GM19467 (cell line): ENCODE measurements around the gene ACIN1.
A peak's percentile ranks its signal among the peaks of the same experiment; 100 is the strongest.
"Not testable (repeated sequence)": the region's sequence is repeated elsewhere in the genome, so short reads cannot be mapped to it uniquely, and the experiment has no call there.

Experiments
- ATAC-seq: cut with Tn5 transposase; IDR thresholded peaks from one replicate; pipeline ENCODE4 v1.9.1; 2021; ENCODE audit warnings: mild to moderate bottlenecking, moderate library complexity; ENCODE audit not compliant: unreplicated experiment

ACIN1 gene

DNA sequence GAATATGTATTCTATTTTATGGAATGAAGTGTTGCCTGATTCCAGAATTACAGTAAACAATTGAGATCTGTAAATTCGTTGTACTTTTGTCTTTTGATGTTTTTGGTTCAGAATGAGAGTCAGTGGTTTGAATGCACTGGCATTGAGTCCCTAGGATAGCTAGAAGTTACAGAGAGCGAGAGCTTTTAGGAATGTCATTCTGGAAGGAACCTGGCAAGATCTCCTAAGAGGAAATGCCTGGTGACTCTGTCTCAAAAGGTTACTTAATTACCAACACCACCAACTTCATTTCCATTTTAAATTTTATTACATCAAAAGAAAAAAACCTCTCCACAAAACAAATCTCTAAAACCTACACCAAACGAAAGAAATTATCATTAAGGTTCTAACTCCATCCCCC is 30.1 kb upstream of the ACIN1 start:
- no peak for ATAC-seq

DNA sequence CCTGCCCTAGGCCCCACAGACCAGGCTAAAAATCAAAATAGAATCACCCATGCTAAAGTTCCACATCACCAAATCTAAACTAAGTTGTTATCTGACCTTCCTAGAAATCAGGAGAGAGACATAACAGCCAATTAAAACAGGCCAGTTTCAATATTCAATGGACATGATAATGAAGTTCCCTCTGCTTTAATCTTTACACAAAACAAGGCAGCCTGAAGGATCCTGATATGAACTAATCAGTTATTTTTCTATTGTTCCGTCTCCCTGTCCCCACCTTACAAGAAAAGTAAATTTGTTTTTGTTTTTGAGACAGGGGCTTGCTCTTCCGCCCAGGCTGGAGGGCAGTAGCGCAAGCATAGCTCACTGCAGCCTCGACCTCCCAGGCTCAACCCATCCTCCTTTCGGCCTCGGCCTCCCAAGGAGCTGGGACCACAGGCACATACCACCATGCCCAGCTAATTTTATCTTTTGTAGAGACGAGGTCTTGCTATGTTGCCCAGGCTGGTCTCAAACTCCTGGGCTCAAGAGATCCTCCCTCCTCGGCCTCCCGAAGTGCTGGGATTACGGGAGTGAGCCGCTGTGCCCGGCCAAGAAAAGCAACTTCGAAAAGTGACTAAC is 29.5 kb upstream of the ACIN1 start:
- no peak for ATAC-seq

DNA sequence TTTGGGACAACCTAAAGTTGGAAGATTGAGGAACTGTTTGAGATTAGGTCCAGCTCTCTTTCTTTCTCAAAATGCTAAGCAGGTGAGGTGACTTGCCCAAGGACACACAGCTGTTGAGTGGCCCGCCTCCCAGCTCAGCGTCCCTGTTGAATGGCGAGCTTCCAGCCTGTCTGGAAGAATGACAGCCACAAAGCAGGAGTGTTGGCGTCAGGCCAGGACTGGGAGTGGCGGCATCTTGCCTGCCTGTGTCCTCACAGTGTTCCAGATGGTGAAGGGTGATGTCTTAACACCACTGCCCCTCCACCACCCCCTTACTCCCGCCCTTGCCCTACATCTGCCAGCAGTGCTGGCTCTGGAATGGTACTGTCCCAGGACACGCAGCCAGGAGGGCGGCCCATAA is 28.5 kb upstream of the ACIN1 start:
- no peak for ATAC-seq

DNA sequence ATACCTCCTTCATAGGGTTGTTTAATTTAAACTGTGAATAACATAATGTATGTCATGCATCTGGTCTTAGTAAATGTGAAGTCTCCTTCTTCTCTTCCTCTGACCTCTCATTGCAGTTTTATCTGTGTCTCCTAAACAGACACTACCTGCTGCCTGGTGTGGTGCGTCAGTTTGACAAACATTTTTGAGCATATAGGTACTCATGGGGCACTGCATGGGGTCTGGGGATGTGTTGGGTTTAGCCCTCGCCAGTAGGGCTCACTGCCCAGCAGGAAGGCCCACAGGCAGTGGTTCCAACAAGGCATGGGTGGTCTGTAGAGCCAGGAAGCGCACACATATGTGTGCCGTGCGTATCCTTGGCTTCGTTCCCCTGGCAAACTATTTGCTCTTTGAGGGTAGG is 27.1 kb upstream of the ACIN1 start:
- ATAC-seq, result no peak

DNA sequence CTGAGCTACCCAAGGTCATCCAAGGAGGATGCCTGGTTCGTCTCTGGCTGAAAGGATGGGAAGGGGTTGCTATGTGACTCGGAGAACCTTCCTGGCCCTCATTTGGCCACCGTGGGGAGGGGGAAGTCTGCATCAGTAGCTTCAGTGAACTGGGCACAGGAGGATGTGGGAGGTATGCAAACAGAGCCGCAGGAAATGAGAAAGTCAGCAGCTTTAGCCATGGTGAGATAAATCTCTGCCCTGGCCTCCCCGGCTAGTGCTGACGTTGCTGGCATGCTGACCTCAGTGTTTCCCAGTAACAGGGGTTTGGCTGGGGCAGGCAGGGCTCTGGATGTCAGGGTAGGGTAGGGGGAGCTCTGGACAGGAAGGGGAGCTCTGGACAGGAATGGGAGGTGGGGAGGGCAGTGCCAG is 26.4 kb upstream of the ACIN1 start:
- peak; percentile 30 for ATAC-seq

DNA sequence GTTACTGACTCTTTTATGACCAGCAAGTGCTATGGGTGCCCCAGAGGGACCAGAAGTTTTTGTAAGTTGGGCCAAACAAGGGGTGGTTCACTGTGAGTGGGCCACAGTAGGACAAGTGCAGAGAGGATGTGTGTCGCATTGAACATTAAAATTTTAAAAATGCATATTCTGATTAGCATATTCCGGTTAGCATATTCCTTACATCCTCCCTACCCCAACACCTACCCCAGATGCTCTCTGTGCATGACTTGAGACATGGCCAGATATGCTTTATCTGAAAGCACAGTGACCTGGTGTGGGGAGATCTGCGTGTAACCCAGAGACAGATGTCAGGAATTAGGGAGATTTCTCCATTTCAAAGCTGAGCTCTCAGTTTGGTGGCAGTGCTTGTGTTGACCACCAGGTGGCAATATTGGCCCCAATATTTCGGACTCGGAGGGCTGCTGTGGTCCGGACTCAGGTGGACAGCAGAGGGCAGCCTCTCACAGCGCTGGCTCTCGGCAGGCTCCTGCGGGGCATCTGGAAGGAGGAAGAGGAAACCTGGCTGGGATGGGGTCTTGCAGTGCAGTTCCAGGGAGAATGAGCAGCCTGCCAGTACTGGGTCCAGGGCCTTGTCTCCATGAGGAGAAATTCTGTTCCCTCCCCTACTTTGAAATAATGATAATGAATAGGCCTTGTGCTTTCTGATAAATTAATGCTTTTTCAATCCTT is 25.8 kb upstream of the ACIN1 start:
- peak; percentile 59 for ATAC-seq

DNA sequence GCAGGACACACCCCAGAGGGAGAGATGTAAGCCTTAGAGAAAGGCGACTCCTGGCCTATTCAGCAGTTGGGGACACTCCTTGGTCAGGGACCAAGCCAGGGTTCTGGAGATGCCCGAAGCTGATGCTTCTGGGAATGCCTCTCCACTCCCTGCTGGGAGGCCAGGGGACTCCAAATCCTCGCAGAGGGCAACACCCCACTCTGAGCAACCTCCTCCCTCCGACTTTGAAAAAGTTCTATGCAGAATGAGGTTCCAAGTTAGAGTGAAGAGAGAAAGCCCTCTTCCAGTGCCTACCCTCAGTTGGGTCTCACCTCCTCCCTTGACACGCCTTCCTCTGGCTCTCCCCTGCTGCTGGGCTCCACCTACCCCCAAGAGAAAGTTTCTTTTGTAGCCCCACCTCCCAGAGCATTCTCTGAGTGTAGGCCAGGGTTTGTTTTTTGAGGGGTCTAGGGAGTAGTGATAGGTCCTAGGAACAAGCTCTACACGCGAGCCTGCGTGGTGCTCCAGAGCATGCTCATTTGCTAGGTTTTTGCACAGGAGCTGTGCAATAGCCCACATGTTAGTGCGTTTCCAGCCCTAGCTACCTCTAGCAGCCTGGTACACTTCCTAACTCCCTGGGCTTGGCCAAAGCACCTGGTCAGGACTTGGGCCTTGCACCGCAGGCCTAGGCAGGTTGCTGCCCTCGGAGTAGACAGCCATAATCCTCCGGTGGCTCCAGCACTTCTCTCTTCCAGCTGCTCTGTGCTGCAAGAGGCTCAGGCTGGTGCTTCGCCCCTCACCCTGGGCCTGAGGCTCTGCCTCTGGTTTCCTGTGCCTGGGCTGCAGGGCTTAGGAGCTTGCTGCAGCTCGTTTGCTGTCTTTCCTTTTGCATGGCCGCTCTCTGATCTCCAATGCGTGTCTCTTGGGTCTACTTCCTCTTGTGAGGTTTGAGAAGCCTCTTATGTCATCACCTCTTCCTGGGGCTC is 24.7 kb upstream of the ACIN1 start:
- ATAC-seq, result no peak

DNA sequence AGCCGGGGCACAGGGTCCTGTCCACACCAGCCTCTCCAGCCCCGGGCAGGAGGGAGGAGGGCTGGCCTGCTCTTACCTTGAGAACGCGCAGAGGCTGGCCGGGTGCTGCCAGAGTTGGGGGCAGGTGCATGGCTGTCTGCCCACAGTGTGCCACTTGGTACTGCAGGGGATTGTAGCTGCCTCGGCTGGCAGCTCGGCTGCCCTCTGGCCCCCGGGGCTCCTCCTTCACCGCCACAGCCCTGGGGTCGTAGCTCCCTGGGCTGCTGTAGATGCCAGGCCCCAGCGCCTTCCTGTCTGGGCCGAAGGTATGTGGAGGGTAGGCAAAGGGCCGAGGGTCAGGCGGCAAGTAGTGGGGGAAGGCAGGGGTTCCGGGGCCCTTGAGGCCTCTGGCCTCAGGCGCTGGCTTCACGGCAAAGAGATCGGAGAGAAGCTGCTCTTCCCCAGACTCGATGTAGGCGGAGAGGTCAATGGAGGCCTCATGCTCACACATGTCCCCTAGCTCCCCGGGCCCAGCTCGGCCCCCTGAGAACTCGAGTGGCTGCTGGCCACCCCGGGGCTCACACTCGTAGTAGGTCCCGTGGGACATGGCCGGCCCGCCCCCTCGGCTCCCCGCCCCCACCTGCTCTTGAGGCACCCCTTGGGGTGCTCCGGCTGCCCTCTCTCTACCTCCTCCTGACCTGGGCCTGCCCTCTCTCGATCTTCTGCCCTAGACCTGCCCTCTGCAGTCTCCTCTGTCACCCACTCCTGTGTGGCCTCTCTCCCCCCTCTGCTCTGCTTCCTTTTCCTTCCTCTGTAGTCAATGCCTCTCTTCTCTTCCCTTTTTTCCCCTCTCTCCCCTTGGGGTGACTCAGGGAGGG is 23.8 kb upstream of the ACIN1 start, which contains the start of gene CEBPE:
TSS of gene CEBPE (minus strand) at position 750 of the 857 bp plus-strand sequence. CDS start at position 586, 164 bp downstream.
- no peak for ATAC-seq

DNA sequence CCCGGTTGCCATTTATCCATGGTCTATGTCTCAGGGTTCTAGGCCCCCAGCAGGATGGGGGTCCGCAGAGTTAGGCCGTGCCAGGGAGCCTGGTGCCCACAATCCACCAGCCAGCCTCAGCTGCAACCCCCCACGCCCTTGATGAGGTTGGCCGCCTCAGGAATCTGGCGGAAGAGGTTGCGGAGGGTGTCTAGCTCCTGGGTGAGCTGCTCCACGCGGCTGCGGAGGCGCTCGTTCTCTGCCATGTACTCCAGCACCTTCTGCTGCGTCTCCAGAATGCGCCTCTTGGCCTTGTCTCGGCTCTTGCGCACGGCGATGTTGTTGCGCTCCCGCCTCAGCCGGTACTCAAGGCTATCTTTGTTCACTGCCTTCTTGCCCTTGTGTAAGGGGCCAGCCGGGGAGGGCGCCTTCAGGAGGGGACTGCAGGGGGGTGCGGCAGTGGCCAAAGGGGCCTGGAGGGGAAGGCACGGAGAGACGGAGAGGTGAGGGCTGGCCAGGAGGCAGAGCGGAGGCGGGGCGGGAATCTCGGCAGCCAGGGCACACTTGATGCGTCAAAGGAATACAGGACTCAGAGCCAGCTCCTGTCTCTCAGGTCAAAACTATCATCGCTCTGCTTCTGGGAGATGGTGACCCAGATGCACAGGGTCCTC is 22.6 kb upstream of the ACIN1 start:
- no peak for ATAC-seq

DNA sequence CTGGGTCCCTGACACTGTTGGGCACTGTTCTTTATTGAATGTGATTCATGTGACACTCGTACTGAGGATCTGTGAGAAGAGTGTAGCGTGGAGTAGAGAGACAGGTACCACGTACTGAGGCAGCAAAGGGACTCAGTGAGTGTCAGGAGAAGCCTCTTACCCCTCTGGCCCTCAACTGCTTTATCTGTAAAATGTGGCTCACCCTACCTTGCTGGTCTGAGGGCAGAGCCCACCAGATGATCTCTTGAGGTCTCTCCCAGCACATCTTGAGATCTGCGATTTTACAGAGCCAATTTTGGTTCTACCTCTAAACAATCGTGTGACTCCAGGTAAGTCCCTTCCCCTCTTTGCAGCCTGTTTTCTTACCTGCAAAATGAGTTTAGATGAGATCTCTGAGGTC is 21.0 kb upstream of the ACIN1 start:
- no peak for ATAC-seq

DNA sequence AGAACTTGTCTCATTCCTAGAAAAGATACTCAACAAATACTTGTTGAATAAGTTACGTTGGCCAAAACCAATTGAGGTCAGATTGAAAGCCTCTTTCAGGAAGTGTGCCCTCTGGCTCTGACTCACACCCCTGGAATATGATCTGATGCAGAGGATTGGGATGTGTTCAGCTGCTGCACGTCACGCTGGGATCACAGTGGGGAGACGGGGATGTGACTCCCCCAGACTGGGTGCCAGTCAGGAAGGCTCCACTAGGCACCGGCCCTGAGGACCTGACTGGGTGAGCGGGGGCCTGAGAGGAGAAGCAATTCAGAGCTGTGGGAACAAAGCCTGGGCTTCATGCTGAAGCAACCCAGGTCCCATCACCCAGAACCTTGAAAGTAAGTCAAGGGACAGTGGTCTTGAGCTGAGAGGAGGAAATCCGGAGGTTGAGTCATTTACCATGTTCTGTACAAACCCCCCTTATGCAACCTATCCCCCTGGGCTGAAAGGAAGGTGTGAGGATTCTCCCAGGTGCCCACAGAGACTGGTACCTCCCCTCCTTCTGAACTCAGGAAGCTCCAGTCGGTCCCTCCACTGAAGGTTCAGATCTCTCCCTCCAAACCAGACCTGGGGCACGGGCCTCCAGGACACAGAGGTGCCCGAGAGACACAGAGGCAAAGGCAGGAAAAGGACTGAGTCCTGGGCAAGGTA is 20.2 kb upstream of the ACIN1 start:
- ATAC-seq, result no peak

DNA sequence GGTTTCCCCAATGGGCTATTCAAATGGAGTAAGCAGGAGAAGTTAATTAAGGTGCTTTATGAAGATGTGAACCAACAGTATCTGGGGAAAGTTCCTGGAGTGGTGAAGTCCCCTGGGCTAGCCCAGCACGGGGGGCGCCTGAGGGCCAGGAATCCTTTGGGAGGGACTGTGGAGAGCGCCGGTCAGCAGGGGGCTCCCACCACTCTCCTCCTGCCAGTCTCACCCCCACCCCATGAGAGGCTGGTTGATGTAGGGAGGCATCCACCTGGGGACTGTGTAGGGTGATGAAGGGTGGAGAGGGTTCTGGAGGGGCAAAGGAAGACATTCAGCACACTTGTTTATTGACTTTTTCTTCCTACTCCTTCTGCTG is 19.7 kb upstream of the ACIN1 start:
- ATAC-seq, result no peak

DNA sequence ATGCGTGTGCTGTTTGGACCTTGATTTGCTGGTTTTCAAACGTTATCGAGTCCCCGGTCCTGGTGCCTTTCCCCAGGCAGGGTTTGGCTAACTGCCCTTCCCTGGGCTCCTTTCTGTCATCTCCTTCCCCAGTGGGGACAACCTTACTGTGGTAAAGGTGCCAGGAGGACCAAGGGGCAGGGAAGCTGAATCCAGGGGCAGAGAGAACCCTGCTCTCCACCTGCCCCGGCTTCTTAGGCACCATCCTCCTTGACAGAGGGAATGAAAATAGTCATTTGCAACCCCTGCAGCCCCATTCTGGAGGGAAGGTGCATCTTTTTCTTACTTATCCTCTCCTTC is 19.2 kb upstream of the ACIN1 start:
- ATAC-seq, result no peak

DNA sequence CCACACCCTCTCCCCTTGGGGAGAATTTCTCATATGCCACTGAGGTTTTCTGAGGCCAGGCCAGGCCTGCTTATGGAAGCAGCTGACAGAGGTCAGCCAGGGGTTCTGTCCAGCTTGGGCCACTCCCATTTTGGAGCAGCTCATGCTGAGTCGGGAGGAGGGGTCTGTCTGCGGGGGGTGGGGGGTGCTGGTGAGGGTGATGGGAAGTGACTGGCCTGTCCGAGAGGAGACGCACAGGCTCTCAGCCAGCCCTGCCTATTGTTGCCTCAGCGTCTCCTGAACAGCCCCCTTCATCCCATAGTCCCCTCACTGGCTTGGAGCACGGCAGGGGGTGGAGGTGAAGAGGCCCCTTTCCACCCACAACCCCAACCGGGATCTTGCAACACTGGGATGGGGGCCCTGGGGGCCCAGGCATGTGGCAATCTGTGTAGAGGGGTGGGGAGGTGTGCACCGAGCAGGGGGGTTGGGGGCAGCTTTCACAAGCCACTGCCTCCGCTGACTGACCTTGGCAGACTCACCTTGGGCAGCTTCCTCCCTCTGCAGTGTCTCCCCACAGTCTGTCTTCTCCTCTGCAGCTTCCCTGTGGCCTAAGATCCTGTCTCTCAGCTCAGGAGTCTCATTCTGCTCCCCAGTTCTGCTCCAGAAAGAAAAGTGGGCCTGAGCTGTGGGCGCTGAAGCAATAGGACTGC is 18.6 kb upstream of the ACIN1 start:
- ATAC-seq, result no peak

DNA sequence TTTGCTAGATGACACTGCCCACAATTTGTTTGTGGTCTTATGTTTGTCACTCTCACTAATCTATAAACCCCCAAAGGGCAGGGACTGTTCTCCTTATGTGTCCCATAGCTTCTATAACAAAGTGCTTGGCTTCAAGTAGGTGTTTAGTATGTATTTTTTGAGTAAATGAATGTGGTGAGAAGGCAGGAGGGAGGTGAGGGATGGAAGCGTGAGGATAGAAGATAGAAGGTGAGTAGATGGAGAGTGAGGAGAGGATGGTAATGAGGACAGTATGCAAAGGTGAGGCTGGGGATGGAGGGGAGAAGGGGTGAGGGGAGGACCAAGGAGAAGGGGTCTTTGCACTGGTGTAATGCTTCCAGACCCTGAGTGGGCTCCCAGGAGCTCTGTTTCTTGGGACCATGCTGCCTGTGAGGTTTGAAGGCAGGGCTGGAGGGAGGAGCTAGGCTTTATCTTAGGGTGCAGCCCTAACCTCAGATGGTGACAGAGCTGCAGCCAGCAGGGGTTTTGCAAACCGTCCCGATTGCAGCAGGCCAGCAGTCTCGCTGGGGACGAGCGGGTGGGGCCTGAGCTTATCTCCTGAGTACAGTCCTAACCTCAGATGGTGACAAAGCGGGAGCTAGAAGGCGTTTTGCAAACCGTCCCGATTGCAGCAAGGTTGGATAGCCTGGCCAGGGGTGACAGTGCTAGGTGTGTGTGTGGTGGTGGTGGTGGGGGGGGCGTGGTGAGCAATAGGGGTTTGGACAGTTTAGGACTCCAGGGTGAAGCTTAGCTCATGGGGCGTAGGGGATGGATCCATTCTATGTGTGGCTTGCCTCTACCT is 17.6 kb upstream of the ACIN1 start:
- ATAC-seq, result no peak

DNA sequence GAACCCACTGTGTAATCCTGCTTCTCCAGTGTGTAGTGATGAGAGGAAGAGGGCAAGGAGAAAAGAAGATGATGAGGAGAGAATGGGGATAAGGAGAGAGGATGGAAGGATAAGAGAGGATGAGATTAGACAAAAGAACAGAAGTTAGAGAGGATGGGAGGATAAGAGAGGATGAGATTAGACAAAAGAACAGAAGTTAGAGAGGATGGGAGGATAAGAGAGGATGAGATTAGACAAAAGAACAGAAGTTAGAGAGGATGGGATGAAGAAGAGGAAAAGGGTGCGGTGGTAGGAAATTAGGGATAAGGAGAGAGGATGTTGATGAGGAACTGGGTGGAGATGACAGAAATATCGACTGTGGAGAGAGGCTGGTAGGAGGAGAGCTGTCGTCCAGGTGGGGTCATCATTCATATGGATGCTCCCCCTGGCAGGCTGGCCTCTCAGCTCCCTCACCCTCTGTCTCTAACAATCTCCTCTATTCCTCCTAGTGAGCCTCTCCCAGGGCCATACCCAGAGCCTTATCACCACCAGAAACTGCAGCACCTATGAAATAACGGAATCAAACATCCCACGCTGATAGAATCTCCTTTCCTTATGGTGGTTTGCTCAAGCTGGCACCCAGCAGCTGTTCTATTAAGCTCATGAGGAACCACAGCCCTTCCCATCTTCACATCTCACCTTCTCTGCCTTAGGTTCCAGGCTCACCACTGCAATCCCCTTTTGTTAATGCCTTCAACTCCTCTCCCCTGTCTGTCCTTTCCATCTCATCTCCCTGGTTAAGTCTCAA is 15.8 kb upstream of the ACIN1 start:
- no peak for ATAC-seq

DNA sequence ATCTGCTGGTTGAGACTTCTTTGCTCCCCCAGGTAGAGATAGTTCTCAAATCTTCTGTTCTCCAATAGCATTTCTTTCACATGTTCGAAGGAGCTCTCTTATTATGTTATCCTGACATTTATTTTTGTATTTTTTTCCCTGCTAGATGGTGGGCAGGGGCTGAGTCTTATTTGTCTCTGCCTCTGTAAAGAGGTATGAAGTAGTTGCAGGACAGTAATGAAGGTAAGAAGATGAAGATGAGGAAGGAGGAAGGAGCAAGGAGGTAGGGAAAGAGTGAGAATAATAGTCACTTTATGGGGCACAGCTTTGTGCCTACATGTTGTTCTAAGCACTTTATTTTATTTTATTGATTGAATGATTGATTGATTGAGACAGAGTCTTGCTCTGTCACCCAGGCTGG is 14.8 kb upstream of the ACIN1 start:
- no peak for ATAC-seq

DNA sequence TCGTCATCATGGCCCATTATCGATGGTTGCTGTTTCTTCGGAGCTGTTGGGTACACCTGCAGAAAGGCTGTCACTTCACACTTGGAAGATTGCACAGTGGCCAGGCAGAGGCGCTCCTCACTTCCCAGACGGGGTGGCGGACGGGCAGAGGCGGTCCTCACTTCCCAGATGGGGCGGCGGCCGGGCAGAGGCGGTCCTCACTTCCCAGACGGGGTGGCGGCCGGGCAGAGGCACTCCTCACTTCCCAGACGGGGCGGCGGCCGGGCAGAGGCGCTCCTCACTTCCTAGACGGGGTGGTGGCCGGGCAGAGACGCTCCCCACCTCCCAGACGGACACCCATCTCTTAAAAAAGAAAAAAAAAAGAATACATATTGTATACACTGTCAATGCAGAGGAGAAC is 13.2 kb upstream of the ACIN1 start:
- not testable (repeated sequence) for ATAC-seq
